HG03565 (cell line): ENCODE measurements around the gene LAMA4.

ENCODE experiments used
- ATAC-seq: cut with Tn5 transposase; IDR thresholded peaks from one replicate; pipeline ENCODE4 v1.9.1; 2021; ENCODE audit warnings: mild to moderate bottlenecking, moderate library complexity; ENCODE audit not compliant: unreplicated experiment

Gene LAMA4

GRCh38 chr6:112245511-112246203 lies 8.7 kb downstream of the LAMA4 start:
- ATAC-seq, result no peak

GRCh38 chr6:112243861-112244827 lies 10.2 kb downstream of the LAMA4 start:
- no peak for ATAC-seq

- ATAC-seq, result no peak
Observed at GRCh38 chr6:112241820-112242429, 12.4 kb downstream of the LAMA4 start.

- ATAC-seq, result no peak
Observed at GRCh38 chr6:112237595-112237994, 16.8 kb downstream of the LAMA4 start.

- no peak for ATAC-seq
Observed at GRCh38 chr6:112237066-112237465, 17.3 kb downstream of the LAMA4 start.

GRCh38 chr6:112235956-112236355 lies 18.4 kb downstream of the LAMA4 start:
- ATAC-seq, result no peak

GRCh38 chr6:112234601-112235000 lies 19.8 kb downstream of the LAMA4 start:
- ATAC-seq, result no peak

- ATAC-seq, result no peak
Observed at GRCh38 chr6:112233847-112234246, 20.5 kb downstream of the LAMA4 start.

GRCh38 chr6:112232845-112233256 lies 21.5 kb downstream of the LAMA4 start:
- ATAC-seq, result no peak

- ATAC-seq, result no peak
Observed at GRCh38 chr6:112231594-112232060, 22.7 kb downstream of the LAMA4 start.

GRCh38 chr6:112231164-112231563 lies 23.2 kb downstream of the LAMA4 start:
- ATAC-seq, result no peak

- ATAC-seq, result no peak
Observed at GRCh38 chr6:112228480-112229332, 25.7 kb downstream of the LAMA4 start.

- no peak for ATAC-seq
Observed at GRCh38 chr6:112227992-112228391, 26.4 kb downstream of the LAMA4 start.

- no peak for ATAC-seq
Observed at GRCh38 chr6:112227411-112227810, 27.0 kb downstream of the LAMA4 start.

GRCh38 chr6:112225691-112226090 lies 28.7 kb downstream of the LAMA4 start:
- no peak for ATAC-seq

GRCh38 chr6:112224088-112224487 lies 30.3 kb downstream of the LAMA4 start:
- ATAC-seq, result no peak

- ATAC-seq, result no peak
Observed at GRCh38 chr6:112223070-112223861, 31.1 kb downstream of the LAMA4 start.

GRCh38 chr6:112221981-112222852 lies 32.1 kb downstream of the LAMA4 start:
- ATAC-seq, result no peak

GRCh38 chr6:112221561-112221960 lies 32.8 kb downstream of the LAMA4 start:
- no peak for ATAC-seq
